Endothelial cell of umbilical vein (primary cell): ENCODE results near the gene LRCH1.

ENCODE experiments used
- CTCF ChIP-seq, 2 donors: IDR thresholded peaks; 1 replicate in 1 of 2; 2 replicates in 1 of 2; pipeline ENCODE4 v1.5.1; 2011; ENCODE audit warnings: low read length in 2 of 2, mild to moderate bottlenecking in 2 of 2, moderate library complexity in 2 of 2, control low read depth in 1 of 2, inconsistent platforms in 1 of 2, low read depth in 1 of 2; ENCODE audit not compliant: insufficient read depth in 1 of 2; ENCODE audit errors: extremely low read depth in 1 of 2
- EZH2 ChIP-seq: IDR thresholded peaks from 2 replicates; pipeline ENCODE4 v1.6.1; 2012; ENCODE audit warnings: borderline replicate concordance, low read depth, mild to moderate bottlenecking, moderate library complexity, low read length, inconsistent platforms; ENCODE audit not compliant: severe bottlenecking
- MAX ChIP-seq: IDR thresholded peaks from 2 replicates; pipeline ENCODE4 v1.6.1; 2011; ENCODE audit not compliant: insufficient read depth, insufficient read length
- MYC ChIP-seq: IDR thresholded peaks from one replicate; pipeline ENCODE4 v1.6.1; 2011; ENCODE audit warnings: mild to moderate bottlenecking, low read depth, low read length
- POLR2A ChIP-seq: IDR thresholded peaks from 2 replicates; pipeline ENCODE4 v1.6.1; 2012; ENCODE audit warnings: low read depth, mild to moderate bottlenecking, control low read depth, low read length
- POLR2AphosphoS5 ChIP-seq: IDR thresholded peaks from 2 replicates; pipeline ENCODE4 v1.6.1; 2012; ENCODE audit warnings: low read depth, mild to moderate bottlenecking, control low read depth, low read length, moderate library complexity; ENCODE audit not compliant: insufficient read depth

GRCh38 chr13:46731535-46731934 is 178.6 kb downstream of the LRCH1 start:
- TF ChIP-seq POLR2AphosphoS5 (no peak), CTCF (IDR thresholded peaks at IDR 0.05; ENCODE audit: extremely low read depth in 1 of 2, insufficient read depth in 1 of 2, low read depth in 1 of 2, low read length in 2 of 2) (no peak), POLR2A (no peak), EZH2 (no peak), MYC (no peak), MAX (no peak)
